Uterus (tissue), 4 donors: ENCODE data around the gene PUM2. TPM values are rescaled to one million over a fixed set of nuclear protein-coding genes. Genes with fewer than 3 reads are reported as not detected.

Source experiments
- DNase-seq, 2 donors: peaks; one replicate each; pipeline ENCODE4 v3.0.0-alpha.2; 2019 to 2020
- H3K27ac ChIP-seq, 2 donors: fragments of 200-600 bp; sonication (generic); 1 replicate in 1 of 2; 2 replicates in 1 of 2; pipeline ENCODE4 v1.5.1; 2016 to 2018
- H3K27me3 ChIP-seq, 2 donors: fragments of 200-600 bp; sonication (generic); one replicate each; pipeline ENCODE4 v1.5.1; 2018 to 2019; ENCODE audit warnings: control low read depth in 1 of 2
- H3K36me3 ChIP-seq, 2 donors: fragments of 200-600 bp; sonication (generic); one replicate each; pipeline ENCODE4 v1.5.1; 2019; ENCODE audit warnings: control low read depth in 1 of 2
- H3K4me1 ChIP-seq, 2 donors: fragments of 200-600 bp; sonication (generic); one replicate each; pipeline ENCODE4 v1.5.1; 2018 to 2019; ENCODE audit warnings: control low read depth in 1 of 2
- H3K4me3 ChIP-seq, 2 donors: fragments of 200-600 bp; sonication (generic); 1 replicate in 1 of 2; 2 replicates in 1 of 2; pipeline ENCODE4 v1.5.1; 2018 to 2019; ENCODE audit warnings: mild to moderate bottlenecking in 1 of 2
- H3K9me3 ChIP-seq, 2 donors: fragments of 200-600 bp; sonication (generic); one replicate each; pipeline ENCODE4 v1.5.1; 2019; ENCODE audit warnings: control low read depth in 1 of 2
- POLR2A ChIP-seq, 2 donors: fragments of 450-650 bp; IDR thresholded peaks; one replicate each; pipeline ENCODE4 v1.6.1; 2016; ENCODE audit warnings: antibody characterized with exemption in 2 of 2, mild to moderate bottlenecking in 1 of 2, moderate library complexity in 1 of 2
- intact Hi-C: fragments of 100-400 bp; cut with DNase I; formaldehyde crosslinking; loops from one replicate; pipeline ENCODE4 v1.15.1; 2023; ENCODE audit warnings: low total_unique reads
- total RNA-seq, 4 donors: library from RNA; depleted of rRNA in 3 of 4; stranded (reverse); fragments of >200 nt in 3 of 4; gene quantifications; one replicate each; pipeline versions ENCODE4 v1.1.0 to v1.2.4, GENCODE V29; 2014 to 2023
- TF ChIP-seq, protein P1 (sequence below), 4 experiments: fragments of 200-600 bp in 2 of 4; fragments of 450-650 bp in 2 of 4; sonication (generic) in 2 of 4; IDR thresholded peaks; one replicate each; pipeline ENCODE4 v1.5.1; 2016 to 2019; ENCODE audit warnings: antibody characterized with exemption in 4 of 4, mild to moderate bottlenecking in 2 of 4, moderate library complexity in 1 of 4
- donor health status: DM: yes; HTN: yes; CAD: no.

Gene PUM2
- total RNA-seq, 4 donors from 2014 or later, result 51.0 to 138 (median 103) TPM

DNA sequence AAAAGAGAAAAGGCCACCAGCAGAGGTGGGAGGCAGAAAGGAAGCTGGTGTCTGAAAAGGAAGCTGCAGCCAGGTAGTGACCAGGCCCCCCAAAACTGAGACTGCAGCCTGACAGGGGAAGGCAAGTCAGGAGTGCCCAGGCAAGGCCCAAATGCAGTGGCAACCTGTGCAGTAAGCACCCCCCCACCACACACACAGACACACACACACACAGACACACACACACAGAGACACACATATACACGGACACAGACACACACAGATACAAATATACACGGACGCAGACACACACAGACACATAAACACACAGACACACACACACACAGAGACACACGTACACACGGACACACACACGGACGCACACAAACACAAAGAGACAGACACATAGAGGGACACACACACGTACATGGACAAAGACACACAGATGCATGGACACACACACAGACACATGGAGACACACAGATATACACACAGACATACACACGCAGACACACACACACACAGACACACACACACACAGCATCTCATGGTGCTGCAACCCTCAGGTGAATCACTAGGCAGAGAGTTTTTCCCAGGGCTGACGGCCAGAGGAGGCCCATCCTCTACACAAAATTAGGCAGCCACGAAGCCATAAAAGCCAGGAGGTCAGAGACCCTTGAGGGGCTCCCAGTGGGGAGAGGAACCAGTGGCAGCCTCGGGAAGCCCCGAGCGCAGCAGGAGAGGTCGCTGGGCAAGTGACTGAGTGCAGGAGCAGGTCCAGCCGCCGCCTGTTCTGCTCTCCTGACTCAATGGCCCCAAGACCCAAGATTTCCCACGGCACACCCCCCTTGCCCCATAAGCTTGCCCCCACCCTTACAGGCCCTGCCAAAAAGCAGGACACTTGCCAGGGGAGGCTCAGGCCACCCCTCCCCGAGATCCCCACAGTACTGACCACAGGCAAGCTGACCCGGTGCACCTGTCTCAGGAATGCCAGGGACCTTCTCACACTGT lies 132.0 kb downstream of the PUM2 start:
- Histone ChIP-seq H3K9me3 (no peaks in the 10 kb centered on the region), H3K4me3 (no peak overlapping the region), H3K36me3 (no peaks in the 10 kb centered on the region), H3K4me1 (peaks cover 0 to 5% of the 10 kb centered on the region in 2 donors), H3K27me3 (no peaks in the 10 kb centered on the region), H3K27ac (no peak overlapping the region)
- no peak for TF ChIP-seq POLR2A (IDR thresholded peaks at IDR 0.05)
- TF ChIP-seq, protein P1, sequence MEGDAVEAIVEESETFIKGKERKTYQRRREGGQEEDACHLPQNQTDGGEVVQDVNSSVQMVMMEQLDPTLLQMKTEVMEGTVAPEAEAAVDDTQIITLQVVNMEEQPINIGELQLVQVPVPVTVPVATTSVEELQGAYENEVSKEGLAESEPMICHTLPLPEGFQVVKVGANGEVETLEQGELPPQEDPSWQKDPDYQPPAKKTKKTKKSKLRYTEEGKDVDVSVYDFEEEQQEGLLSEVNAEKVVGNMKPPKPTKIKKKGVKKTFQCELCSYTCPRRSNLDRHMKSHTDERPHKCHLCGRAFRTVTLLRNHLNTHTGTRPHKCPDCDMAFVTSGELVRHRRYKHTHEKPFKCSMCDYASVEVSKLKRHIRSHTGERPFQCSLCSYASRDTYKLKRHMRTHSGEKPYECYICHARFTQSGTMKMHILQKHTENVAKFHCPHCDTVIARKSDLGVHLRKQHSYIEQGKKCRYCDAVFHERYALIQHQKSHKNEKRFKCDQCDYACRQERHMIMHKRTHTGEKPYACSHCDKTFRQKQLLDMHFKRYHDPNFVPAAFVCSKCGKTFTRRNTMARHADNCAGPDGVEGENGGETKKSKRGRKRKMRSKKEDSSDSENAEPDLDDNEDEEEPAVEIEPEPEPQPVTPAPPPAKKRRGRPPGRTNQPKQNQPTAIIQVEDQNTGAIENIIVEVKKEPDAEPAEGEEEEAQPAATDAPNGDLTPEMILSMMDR (IDR thresholded peaks at IDR 0.05), result no peak
- DNase-seq, result no peak
- intact Hi-C loops, result no loop called here

DNA sequence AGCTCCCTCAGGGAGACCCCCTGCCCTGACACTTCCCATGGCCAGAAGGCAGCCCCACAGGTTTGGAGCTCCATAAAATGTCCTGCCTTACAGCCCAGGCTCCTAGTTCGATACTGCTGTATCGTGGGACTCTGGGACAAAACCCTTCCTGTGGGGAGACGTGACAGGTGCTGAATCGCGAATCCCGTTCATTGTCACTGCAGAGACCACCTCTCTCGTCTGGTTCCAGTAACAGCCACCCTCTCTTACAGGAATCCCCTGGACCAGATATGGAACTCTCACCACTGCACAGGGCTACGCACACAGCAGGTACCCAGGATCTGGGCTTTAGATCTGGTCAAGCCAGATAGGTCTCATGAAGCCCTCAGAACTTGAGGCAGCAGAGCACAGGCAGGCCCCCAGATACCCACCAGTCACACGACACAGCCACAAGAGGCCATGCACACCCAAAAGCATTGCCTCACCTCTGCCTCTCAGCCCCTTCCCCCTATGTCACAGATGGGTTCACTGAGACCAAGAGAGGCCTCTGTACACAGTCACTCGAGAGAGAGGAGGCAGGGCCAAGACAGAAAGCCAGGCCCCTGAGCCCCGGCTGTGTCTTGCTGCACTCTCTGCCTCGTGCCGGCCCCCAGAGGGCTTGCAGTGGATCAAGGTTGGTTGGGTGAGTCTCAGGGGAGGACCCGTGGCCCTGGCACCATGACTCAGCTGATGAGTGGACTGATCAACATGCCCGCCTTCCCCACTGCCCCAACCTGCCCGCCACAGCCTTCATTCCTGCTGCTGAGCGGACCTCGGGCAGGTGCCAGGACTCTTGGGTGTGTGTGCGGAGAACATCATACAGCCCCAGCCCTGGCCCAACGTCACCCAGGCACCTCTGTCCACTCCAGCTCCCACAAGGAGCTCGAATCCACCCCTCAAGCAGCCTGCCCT lies 133.3 kb downstream of the PUM2 start:
- intact Hi-C loops, result no loop called here
- no peak overlapping the region for H3K4me3 ChIP-seq
- no peaks in the 10 kb centered on the region for H3K4me1 ChIP-seq
- TF ChIP-seq, protein P1 (IDR thresholded peaks at IDR 0.05), result no peak
- H3K27me3 ChIP-seq, result no peaks in the 10 kb centered on the region
- no peak for DNase-seq
- H3K36me3 ChIP-seq, result no peaks in the 10 kb centered on the region
- H3K27ac ChIP-seq, result no peak overlapping the region
- no peaks in the 10 kb centered on the region for H3K9me3 ChIP-seq

DNA sequence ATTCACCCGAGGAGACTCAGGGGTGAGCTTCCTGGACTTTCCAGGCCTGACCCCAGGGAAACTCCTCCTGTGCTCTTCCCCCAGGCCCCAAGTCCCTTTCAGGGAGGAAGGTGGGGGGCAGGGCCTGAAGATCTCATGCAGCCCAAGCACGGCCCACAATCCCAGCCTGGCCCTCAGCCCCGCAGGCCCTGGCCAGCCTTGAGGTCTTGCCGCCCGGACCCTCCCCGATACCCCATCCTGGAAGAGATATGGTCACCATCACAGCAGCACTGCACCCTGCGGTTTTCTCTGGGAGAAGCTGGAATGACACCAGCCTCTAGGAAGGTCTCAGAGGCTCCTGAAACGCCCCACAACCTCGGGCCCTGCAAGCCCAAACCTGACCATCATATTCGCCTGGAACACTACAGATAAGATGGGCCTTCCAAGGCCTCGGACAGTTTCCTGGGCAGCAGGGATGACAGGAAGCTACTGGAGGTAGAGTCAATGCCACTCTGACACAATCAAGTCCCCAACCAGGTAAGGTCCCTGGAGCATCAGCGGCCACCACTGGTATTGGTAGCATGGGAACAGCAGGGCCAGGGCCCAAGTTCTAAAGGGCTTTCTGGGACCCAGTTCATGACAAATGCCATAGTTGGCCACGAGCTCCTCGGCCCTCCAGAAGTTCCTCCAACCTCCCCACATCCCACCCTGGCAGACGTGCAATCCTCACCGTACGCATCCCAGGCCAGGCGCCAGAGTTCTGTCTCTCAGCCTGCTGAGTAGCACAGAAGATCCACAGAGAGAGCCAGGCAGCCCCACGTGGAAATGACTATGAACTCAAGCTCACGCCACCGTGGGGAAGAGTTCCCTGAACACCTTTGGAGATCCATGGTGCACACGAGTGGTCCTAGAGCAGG lies 134.3 kb downstream of the PUM2 start:
- no peaks in the 10 kb centered on the region for H3K4me1 ChIP-seq
- TF ChIP-seq, protein P1 (IDR thresholded peaks at IDR 0.05), result no peak
- TF ChIP-seq POLR2A (IDR thresholded peaks at IDR 0.05), result no peak
- DNase-seq, result no peak
- H3K36me3 ChIP-seq, result no peaks in the 10 kb centered on the region
- no peaks in the 10 kb centered on the region for H3K27me3 ChIP-seq
- H3K9me3 ChIP-seq, result no peaks in the 10 kb centered on the region
- H3K4me3 ChIP-seq, result no peak overlapping the region
- intact Hi-C loops, result no loop called here
- H3K27ac ChIP-seq, result no peak overlapping the region

DNA sequence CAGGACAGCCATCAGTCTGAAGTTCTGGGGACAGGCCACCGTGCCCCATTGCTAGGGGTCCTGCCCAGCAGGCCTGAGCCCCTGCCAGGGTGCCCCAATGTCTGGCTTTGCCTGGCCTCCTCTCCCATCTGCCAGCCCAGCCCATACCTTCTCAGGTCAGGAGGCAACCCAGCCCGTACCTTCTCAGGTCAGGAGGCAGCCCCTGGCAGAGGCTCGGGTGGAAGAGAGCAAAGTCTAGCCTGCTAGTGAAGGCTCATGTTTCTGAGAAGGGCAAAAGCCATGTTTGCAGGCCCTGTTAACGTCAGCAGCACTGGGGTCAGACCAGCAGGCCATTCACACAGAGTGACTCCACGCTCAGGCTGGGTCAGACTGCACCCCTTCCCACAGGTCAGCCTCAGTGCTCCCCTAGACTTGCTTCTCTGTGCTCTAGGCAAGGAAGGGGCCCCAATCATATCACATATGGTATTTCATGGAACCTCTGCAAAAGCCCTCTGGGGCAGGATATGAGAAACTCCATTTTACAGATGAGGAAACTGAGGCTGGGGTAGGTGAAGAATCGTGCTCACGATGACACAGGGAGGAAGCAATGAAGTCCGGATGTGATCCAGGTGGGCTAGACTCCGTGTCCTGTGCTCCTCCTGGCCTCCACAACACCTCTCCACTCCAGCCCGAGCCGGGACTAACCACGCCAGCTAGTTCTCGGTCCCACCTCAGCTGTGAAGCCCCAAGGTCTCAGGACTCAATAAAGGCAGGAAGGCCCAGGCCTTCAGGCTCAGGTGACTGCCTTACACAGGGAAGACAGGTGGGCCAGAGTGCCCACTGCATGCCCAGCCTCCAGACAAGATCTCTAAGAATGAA lies 135.2 kb downstream of the PUM2 start:
- no peaks in the 10 kb centered on the region for H3K27me3 ChIP-seq
- H3K4me1 ChIP-seq, result no peaks in the 10 kb centered on the region
- no peak for TF ChIP-seq POLR2A (IDR thresholded peaks at IDR 0.05)
- TF ChIP-seq, protein P1 (IDR thresholded peaks at IDR 0.05), result no peak
- no peak for DNase-seq
- no peaks in the 10 kb centered on the region for H3K9me3 ChIP-seq
- no peak overlapping the region for H3K4me3 ChIP-seq
- no peaks in the 10 kb centered on the region for H3K36me3 ChIP-seq
- no peak overlapping the region for H3K27ac ChIP-seq
- intact Hi-C loops, result no loop called here
